Neuronal stem cell (in vitro differentiated cells): ENCODE data around the gene CD226.

Source experiments
- DNase-seq: peaks from one replicate; pipeline ENCODE4 v3.0.0-alpha.2; 2013; ENCODE audit warnings: low spot score
- H2AFZ ChIP-seq: one replicate; pipeline ENCODE4 v1.6.1; 2013; ENCODE audit warnings: mild to moderate bottlenecking, low read length, inconsistent platforms
- H2AK5ac ChIP-seq: 2 replicates; pipeline ENCODE4 v1.6.1; 2013; ENCODE audit warnings: low read depth, mild to moderate bottlenecking, inconsistent platforms, low read length, moderate library complexity, mixed read lengths
- H2BK120ac ChIP-seq: 2 replicates; pipeline ENCODE4 v1.6.1; 2013; ENCODE audit warnings: low read depth, mild to moderate bottlenecking, inconsistent platforms, low read length, moderate library complexity, mixed read lengths
- H2BK12ac ChIP-seq: one replicate; pipeline ENCODE4 v1.6.1; 2013; ENCODE audit warnings: low read length, inconsistent platforms
- H2BK15ac ChIP-seq: 2 replicates; pipeline ENCODE4 v1.6.1; 2013; ENCODE audit warnings: mild to moderate bottlenecking, low read length, inconsistent platforms, mixed read lengths
- H2BK5ac ChIP-seq: one replicate; pipeline ENCODE4 v1.6.1; 2013; ENCODE audit warnings: inconsistent platforms, mild to moderate bottlenecking, low read length, moderate library complexity
- H3K14ac ChIP-seq: one replicate; pipeline ENCODE4 v1.6.1; 2013; ENCODE audit warnings: low read length, inconsistent platforms
- H3K18ac ChIP-seq: 2 replicates; pipeline ENCODE4 v1.6.1; 2013; ENCODE audit warnings: low read length, inconsistent platforms
- H3K23ac ChIP-seq: 2 replicates; pipeline ENCODE4 v1.6.1; 2013; ENCODE audit warnings: low read depth, mild to moderate bottlenecking, mixed read lengths, low read length, inconsistent platforms; ENCODE audit not compliant: poor library complexity
- H3K27ac ChIP-seq: replicated peaks from 3 replicates; pipeline ENCODE4 v1.5.1; 2013; ENCODE audit warnings: low read length, inconsistent platforms
- H3K27me3 ChIP-seq, 3 experiments: 2 replicates each; pipeline ENCODE4 v1.6.1; 2013; ENCODE audit warnings: low read length in 3 of 3, mild to moderate bottlenecking in 2 of 3, inconsistent platforms in 1 of 3, low read depth in 1 of 3, mixed read lengths in 1 of 3, moderate library complexity in 1 of 3; ENCODE audit not compliant: control insufficient read depth in 3 of 3, insufficient read depth in 3 of 3
- H3K36me3 ChIP-seq, 2 donors: replicated peaks in 1 of 2; 2 replicates each; pipeline ENCODE4 v1.6.1; 2013; ENCODE audit warnings: low read length in 2 of 2; ENCODE audit not compliant: control insufficient read depth in 2 of 2, insufficient read depth in 2 of 2
- H3K4ac ChIP-seq: 2 replicates; pipeline ENCODE4 v1.6.1; 2013; ENCODE audit warnings: inconsistent platforms, mild to moderate bottlenecking, low read length, moderate library complexity
- H3K4me1 ChIP-seq, 2 donors: 1 replicate in 1 of 2; 2 replicates in 1 of 2; pipeline ENCODE4 v1.6.1; 2013; ENCODE audit warnings: low read length in 2 of 2, low read depth in 1 of 2; ENCODE audit not compliant: control insufficient read depth in 2 of 2, insufficient read depth in 1 of 2
- H3K4me2 ChIP-seq: one replicate; pipeline ENCODE4 v1.6.1; 2013; ENCODE audit warnings: mild to moderate bottlenecking, low read length, inconsistent platforms; ENCODE audit not compliant: insufficient read depth, poor library complexity, severe bottlenecking
- H3K4me3 ChIP-seq, 2 donors: 2 replicates each; pipeline ENCODE4 v1.5.1; 2013; ENCODE audit warnings: low read length in 2 of 2, mild to moderate bottlenecking in 2 of 2, inconsistent platforms in 1 of 2, moderate library complexity in 1 of 2
- H3K79me1 ChIP-seq: one replicate; pipeline ENCODE4 v1.6.1; 2013; ENCODE audit warnings: low read depth, mild to moderate bottlenecking, inconsistent platforms, low read length, moderate library complexity
- H3K9ac ChIP-seq: one replicate; pipeline ENCODE4 v1.6.1; 2013; ENCODE audit warnings: mild to moderate bottlenecking, low read depth, low read length, inconsistent platforms; ENCODE audit not compliant: poor library complexity
- H3K9me3 ChIP-seq, 2 donors: replicated peaks in 1 of 2; 2 replicates each; pipeline versions ENCODE3 to v1.6.1; 2013; ENCODE audit warnings: low read length in 2 of 2, mild to moderate bottlenecking in 2 of 2, inconsistent platforms in 1 of 2, low read depth in 1 of 2, mixed read lengths in 1 of 2, moderate library complexity in 1 of 2; ENCODE audit not compliant: control insufficient read depth in 2 of 2, insufficient read depth in 1 of 2
- H4K8ac ChIP-seq: one replicate; pipeline ENCODE4 v1.6.1; 2013; ENCODE audit warnings: low read depth, mild to moderate bottlenecking, inconsistent platforms, low read length, moderate library complexity
- H4K91ac ChIP-seq: one replicate; pipeline ENCODE4 v1.6.1; 2013; ENCODE audit warnings: low read length, low read depth, mild to moderate bottlenecking, inconsistent platforms; ENCODE audit not compliant: poor library complexity
- WGBS, 2 donors: extraction: QIAGEN DNeasy Blood & Tissue Kit; methylation state at CpG; one replicate each; pipeline ENCODE4 v1.1.7; 2013; ENCODE audit warnings: missing lambda C conversion rate in 2 of 2, mixed read lengths in 1 of 2; ENCODE audit not compliant: insufficient read length in 2 of 2, insufficient replicate concordance in 1 of 2; ENCODE audit errors: extremely low coverage in 2 of 2; 5-methylcytosine and 5-hydroxymethylcytosine counted together

Gene CD226

GRCh38 chr18:69808399-69808798 lies 139.3 kb downstream of the CD226 start:
- Histone ChIP-seq H3K4ac (no peak overlapping the region), H3K9ac (no peak overlapping the region), H2BK12ac (no peak overlapping the region), H2BK15ac (no peak overlapping the region), H3K4me1 (no peaks in the 10 kb centered on the region), H2AK5ac (no peak overlapping the region), H3K27me3 (no peaks in the 10 kb centered on the region), H4K91ac (no peak overlapping the region), H3K9me3 (no peaks in the 10 kb centered on the region), H2BK120ac (no peak overlapping the region), H3K23ac (no peak overlapping the region), H3K27ac (no peak overlapping the region), H3K4me3 (no peak overlapping the region), H4K8ac (no peak overlapping the region), H2BK5ac (no peak overlapping the region), H3K36me3 (no peaks in the 10 kb centered on the region), H3K18ac (no peak overlapping the region), H3K4me2 (no peak overlapping the region), H3K14ac (no peak overlapping the region), H2AFZ (no peak overlapping the region), H3K79me1 (no peaks in the 10 kb centered on the region)
- no peak for DNase-seq
- WGBS, 2 donors, result no CpG with 5 or more reads among the region's 2 CpGs

- Histone ChIP-seq H3K4me1 (no peaks in the 10 kb centered on the region), H2BK15ac (no peak overlapping the region), H2AFZ (no peak overlapping the region), H3K79me1 (no peaks in the 10 kb centered on the region), H3K9me3 (no peaks in the 10 kb centered on the region), H3K14ac (no peak overlapping the region), H4K91ac (no peak overlapping the region), H3K4me2 (no peak overlapping the region), H2AK5ac (no peak overlapping the region), H3K36me3 (no peaks in the 10 kb centered on the region), H3K27me3 (no peaks in the 10 kb centered on the region), H3K4me3 (no peak overlapping the region), H3K27ac (no peak overlapping the region), H2BK120ac (no peak overlapping the region), H3K9ac (no peak overlapping the region), H3K4ac (no peak overlapping the region), H2BK12ac (no peak overlapping the region), H3K18ac (no peak overlapping the region), H2BK5ac (no peak overlapping the region), H3K23ac (no peak overlapping the region), H4K8ac (no peak overlapping the region)
- DNase-seq, result no peak
- WGBS, 2 donors, result no CpG with 5 or more reads among the region's 5 CpGs
Observed at GRCh38 chr18:69804776-69805501, 142.7 kb downstream of the CD226 start.
